UCSD-AML1 (cell line): ENCODE results near the gene LRRN4.
"Not testable (repeated sequence)": the region's sequence is repeated elsewhere in the genome, so short reads cannot be mapped to it uniquely, and the experiment has no call there.

ENCODE experiments used
- DNase-seq: peaks from one replicate; lab custom pipeline; 2025; ENCODE audit not compliant: unreplicated experiment; lab: John Stamatoyannopoulos, UW

LRRN4 gene

GRCh38 chr20:6034134-6034969 lies 19.5 kb downstream of the LRRN4 start:
- no peak for DNase-seq

GRCh38 chr20:6032907-6033306 lies 21.0 kb downstream of the LRRN4 start:
- not testable (repeated sequence) for DNase-seq

- DNase-seq: no peak
These were observed 23.3 kb downstream of the LRRN4 start for GRCh38 chr20:6030453-6031080.

GRCh38 chr20:6029538-6029937 lies 24.3 kb downstream of the LRRN4 start:
- no peak for DNase-seq

- no peak for DNase-seq
These were observed 25.0 kb downstream of the LRRN4 start for GRCh38 chr20:6028818-6029217.

GRCh38 chr20:6026051-6026450 lies 27.8 kb downstream of the LRRN4 start:
- no peak for DNase-seq

- DNase-seq: no peak
These were observed 29.1 kb downstream of the LRRN4 start for GRCh38 chr20:6024768-6025167.

- DNase-seq: no peak
These were observed 36.0 kb downstream of the LRRN4 start for GRCh38 chr20:6017880-6018279.

- DNase-seq: no peak
These were observed 36.4 kb downstream of the LRRN4 start for GRCh38 chr20:6017467-6017866.

GRCh38 chr20:6014957-6015356 lies 38.9 kb downstream of the LRRN4 start:
- DNase-seq: no peak

- DNase-seq: no peak
These were observed 39.8 kb downstream of the LRRN4 start for GRCh38 chr20:6014017-6014416.

- DNase-seq: no peak
These were observed 41.7 kb downstream of the LRRN4 start for GRCh38 chr20:6012179-6012578.

- DNase-seq: no peak
These were observed 45.6 kb downstream of the LRRN4 start for GRCh38 chr20:6008254-6008653.

GRCh38 chr20:6007529-6008103 lies 46.2 kb downstream of the LRRN4 start:
- no peak for DNase-seq

GRCh38 chr20:6007094-6007528 lies 46.7 kb downstream of the LRRN4 start:
- DNase-seq: peak; percentile 23

GRCh38 chr20:6006603-6006949 lies 47.3 kb downstream of the LRRN4 start:
- no peak for DNase-seq

- no peak for DNase-seq
These were observed 53.0 kb downstream of the LRRN4 start for GRCh38 chr20:6000871-6001270.

GRCh38 chr20:5999783-6000182 lies 54.1 kb downstream of the LRRN4 start:
- no peak for DNase-seq

- DNase-seq: peak; percentile 18
These were observed 57.1 kb downstream of the LRRN4 start for GRCh38 chr20:5996765-5997164.

GRCh38 chr20:5991623-5992441 lies 62.0 kb downstream of the LRRN4 start:
- DNase-seq: no peak

GRCh38 chr20:5990946-5991345 lies 62.9 kb downstream of the LRRN4 start:
- DNase-seq: no peak
